Panc1 (cell line): ENCODE measurements around the gene HMG20B. TPM values are rescaled to one million over a fixed set of nuclear protein-coding genes. Genes with fewer than 3 reads are reported as not detected.

Experiments used
- ATAC-seq: fragments of 200-7000 bp; cut with Tn5 transposase; 2 replicates; pipeline ENCODE4 v1.9.1; 2020; ENCODE audit warnings: mild to moderate bottlenecking, moderate library complexity
- BruUV-seq: library from RNA; stranded (reverse); fragments of 400-500 nt; replicated peaks from 2 replicates; lab custom pipeline; 2021; lab: Mats Ljungman, UMichigan
- CTCF ChIA-PET: fragments of 300-600 bp; sonication (Branson Sonifier 250); formaldehyde crosslinking; loops from one replicate; lab custom pipeline; 2022; ENCODE audit warnings: antibody characterized with exemption; lab: Charles Lee
- POLR2A ChIA-PET: fragments of 300-600 bp; sonication (Branson Sonifier 250); formaldehyde crosslinking; loops from one replicate; lab custom pipeline; 2022; ENCODE audit warnings: antibody characterized with exemption; lab: Charles Lee
- DNase-seq: peaks from one replicate; pipeline ENCODE4 v3.0.0-alpha.2; 2010; ENCODE audit warnings: low read depth, low spot score
- H3K27ac ChIP-seq: 2 replicates; pipeline ENCODE4 v1.5.1; 2011; ENCODE audit warnings: mild to moderate bottlenecking, low read length, inconsistent platforms
- H3K27me3 ChIP-seq: fragments of 200-500 bp; sonication (Bioruptor generic); 2 replicates; pipeline ENCODE4 v1.6.0; 2014; ENCODE audit warnings: low read length, inconsistent platforms; ENCODE audit not compliant: control insufficient read depth, insufficient read depth
- H3K36me3 ChIP-seq: fragments of 200-500 bp; sonication (Bioruptor generic); 2 replicates; pipeline ENCODE4 v1.5.1; 2014; ENCODE audit warnings: inconsistent platforms, mild to moderate bottlenecking, low read length, moderate library complexity; ENCODE audit not compliant: control insufficient read depth, insufficient read depth
- H3K4me1 ChIP-seq: 2 replicates; pipeline ENCODE4 v1.5.1; 2011; ENCODE audit warnings: inconsistent platforms, mild to moderate bottlenecking, low read length, moderate library complexity; ENCODE audit not compliant: control insufficient read depth, insufficient read depth
- H3K4me3 ChIP-seq, 2 experiments: 2 replicates each; pipeline ENCODE4 v1.5.1; 2011 to 2012; ENCODE audit warnings: low read depth in 2 of 2, low read length in 2 of 2, mild to moderate bottlenecking in 2 of 2, inconsistent platforms in 1 of 2, moderate library complexity in 1 of 2
- H3K9me3 ChIP-seq: fragments of 200-500 bp; sonication (Bioruptor generic); 2 replicates; pipeline ENCODE4 v1.5.1; 2014; ENCODE audit warnings: low read depth, mild to moderate bottlenecking, inconsistent platforms, low read length, moderate library complexity; ENCODE audit not compliant: control insufficient read depth, insufficient read depth
- CTCF ChIP-seq: fragments of 450-650 bp; IDR thresholded peaks from 2 replicates; pipeline ENCODE4 v1.5.1; 2017; ENCODE audit warnings: mild to moderate bottlenecking
- POLR2AphosphoS5 ChIP-seq: IDR thresholded peaks from 2 replicates; pipeline ENCODE4 v1.6.1; 2012; ENCODE audit warnings: mild to moderate bottlenecking, low read depth, low read length, moderate library complexity
- REST ChIP-seq, 2 experiments: IDR thresholded peaks; 2 replicates each; pipeline ENCODE4 v1.6.1; 2011 to 2012; ENCODE audit warnings: low read depth in 2 of 2, control low read depth in 1 of 2, low read length in 1 of 2, mild to moderate bottlenecking in 1 of 2, moderate library complexity in 1 of 2; ENCODE audit not compliant: insufficient read depth in 1 of 2
- SIN3A ChIP-seq: IDR thresholded peaks from 2 replicates; pipeline ENCODE4 v1.6.1; 2012; ENCODE audit warnings: low read depth, mild to moderate bottlenecking, low read length, moderate library complexity, borderline replicate concordance; ENCODE audit not compliant: insufficient read depth
- TCF7L2 ChIP-seq: IDR thresholded peaks from 2 replicates; pipeline ENCODE4 v1.6.1; 2011; ENCODE audit warnings: mild to moderate bottlenecking, low read depth, low read length, inconsistent platforms
- in situ Hi-C: cut with HindIII; loops from 2 replicates; pipeline ENCODE4 v1.10.0; 2016; ENCODE audit warnings: low sequenced_read_pairs, low pct_unique_long_range_greater_than_20kb
- intact Hi-C: fragments of 100-400 bp; cut with micrococcal nuclease; formaldehyde crosslinking; loops from one replicate; pipeline ENCODE4 v1.10.0; 2022; ENCODE audit not compliant: unreplicated experiment
- total RNA-seq: library from RNA; stranded (reverse); gene quantifications from one replicate; pipeline ENCODE4 v1.2.1, GENCODE V29; 2021; ENCODE audit not compliant: unreplicated experiment

The HMG20B gene
- total RNA-seq, 1 experiment from 2014 or later = 74.7 TPM

- no peak for ATAC-seq
- BruUV-seq = TSS peak; percentile 60
- no peak overlapping the region for H3K4me3 ChIP-seq
- no peak for DNase-seq
- no peak for TF ChIP-seq CTCF
- no peak for TF ChIP-seq POLR2AphosphoS5
- TF ChIP-seq REST (IDR thresholded peaks at IDR 0.05; ENCODE audit: insufficient read depth in 1 of 2, low read depth in 2 of 2, low read length in 1 of 2) = no peak
- TF ChIP-seq SIN3A = no peak
- TF ChIP-seq TCF7L2 = no peak
- H3K4me1 ChIP-seq = peaks cover 4% of the 10 kb centered on the region; the same call in 1 of the 2 replicates
- H3K27ac ChIP-seq = no peak overlapping the region
- H3K27me3 ChIP-seq = no peaks in the 10 kb centered on the region
- in situ Hi-C loops (no loop called here), intact Hi-C loops (no loop called here)
- no peaks in the 10 kb centered on the region for H3K9me3 ChIP-seq
- H3K36me3 ChIP-seq = peaks cover 4% of the 10 kb centered on the region; the same call in 1 of the 2 replicates
- ChIA-PET POLR2A (no interaction called here), CTCF (no interaction called here)
Observed at GRCh38 chr19:3570606-3571011, 2.1 kb upstream of the HMG20B start.

GRCh38 chr19:3572132-3572854 is 451 bp upstream of the HMG20B start:
- ATAC-seq (peak; percentile 93), DNase-seq (peak; percentile 93)
- Histone ChIP-seq H3K27me3 (no peaks in the 10 kb centered on the region), H3K27ac (peak overlapping the region; percentile 78), H3K4me3 (peak overlapping the region; percentile 54 to 74), H3K4me1 (peaks cover 4% of the 10 kb centered on the region; the same call in 1 of the 2 replicates), H3K9me3 (no peaks in the 10 kb centered on the region), H3K36me3 (peaks cover 4% of the 10 kb centered on the region; the same call in 1 of the 2 replicates)
- BruUV-seq = no TSS peak
- TF ChIP-seq POLR2AphosphoS5 (no peak), SIN3A (no peak)
- intact Hi-C loops = no loop called here
- ChIA-PET POLR2A (no interaction called here), CTCF (no interaction called here)
- in situ Hi-C loops = no loop called here
